ENCODE results near the gene TSC22D3. TPM values are rescaled to one million over a fixed set of nuclear protein-coding genes. Genes with fewer than 3 reads are reported as not detected.
A peak's percentile ranks its signal among the peaks of the same experiment; 100 is the strongest.

TSC22D3 gene
- total and polyA plus RNA-seq, 12 donors, result 26.3 to 153 (median 36.9) TPM

DNA sequence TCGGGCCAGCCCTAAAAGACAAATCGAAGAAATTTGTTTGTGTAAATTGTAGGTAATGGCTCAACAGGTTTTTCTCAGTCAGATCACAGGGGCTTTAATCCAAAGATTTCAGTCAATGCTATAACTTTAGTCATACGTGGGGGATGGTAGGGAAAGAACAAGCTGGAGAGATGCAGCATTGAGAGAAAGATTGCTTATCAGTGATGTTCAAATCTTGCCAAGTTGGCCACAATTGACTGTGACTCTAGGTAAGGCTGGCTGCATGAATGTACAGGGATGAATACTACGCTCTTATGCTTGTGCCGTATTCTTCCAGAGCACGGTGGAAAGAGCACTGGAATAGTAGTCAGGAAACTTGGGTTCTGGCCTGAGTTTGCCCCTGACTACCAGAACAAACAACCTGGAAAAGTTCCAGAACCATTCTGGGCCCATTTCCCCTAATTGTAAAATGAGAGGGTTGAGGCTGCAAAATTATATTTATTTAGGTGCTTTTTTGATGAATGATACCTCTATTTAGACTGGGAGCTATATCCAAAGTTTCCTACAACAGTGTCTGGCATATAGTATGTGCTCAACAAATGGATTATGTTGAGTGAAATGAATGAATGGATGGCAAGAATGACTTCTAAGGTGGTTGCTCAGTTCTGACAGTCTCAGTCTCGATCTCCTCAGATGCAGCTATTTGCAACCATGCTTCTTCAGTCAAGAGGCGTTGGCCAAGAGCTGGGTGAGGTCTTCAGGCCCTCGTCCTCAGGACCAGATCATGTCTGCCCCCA, 44.4 kb downstream of the TSC22D3 start:
- WGBS, 2 donors, result 47 to 50% methylated on average over 9 of the region's 9 CpGs
- Histone ChIP-seq H3K9me3 (no peaks in the 10 kb centered on the region), H3K4me1 (peaks cover 10 to 97% (median 62%) of the 10 kb centered on the region in 9 donors), H3K27me3 (peaks cover 0 to 18% (median 0%) of the 10 kb centered on the region in 7 donors), H3K4me3 (no peak overlapping the region), H3K36me3 (no peaks in the 10 kb centered on the region), H3K27ac (peak overlapping the region in 9 of 10 donors; percentile 31 to 82 (median 73))
- intact Hi-C loops (cut with DNase I), result loop anchor here in 1 of 10 donors (5.0 kb wide), 1 partner anchor 54 kb away; no protein-coding TSS in a partner anchor
- no peak for ATAC-seq
- no peak for DNase-seq
- TF ChIP-seq, protein P1, sequence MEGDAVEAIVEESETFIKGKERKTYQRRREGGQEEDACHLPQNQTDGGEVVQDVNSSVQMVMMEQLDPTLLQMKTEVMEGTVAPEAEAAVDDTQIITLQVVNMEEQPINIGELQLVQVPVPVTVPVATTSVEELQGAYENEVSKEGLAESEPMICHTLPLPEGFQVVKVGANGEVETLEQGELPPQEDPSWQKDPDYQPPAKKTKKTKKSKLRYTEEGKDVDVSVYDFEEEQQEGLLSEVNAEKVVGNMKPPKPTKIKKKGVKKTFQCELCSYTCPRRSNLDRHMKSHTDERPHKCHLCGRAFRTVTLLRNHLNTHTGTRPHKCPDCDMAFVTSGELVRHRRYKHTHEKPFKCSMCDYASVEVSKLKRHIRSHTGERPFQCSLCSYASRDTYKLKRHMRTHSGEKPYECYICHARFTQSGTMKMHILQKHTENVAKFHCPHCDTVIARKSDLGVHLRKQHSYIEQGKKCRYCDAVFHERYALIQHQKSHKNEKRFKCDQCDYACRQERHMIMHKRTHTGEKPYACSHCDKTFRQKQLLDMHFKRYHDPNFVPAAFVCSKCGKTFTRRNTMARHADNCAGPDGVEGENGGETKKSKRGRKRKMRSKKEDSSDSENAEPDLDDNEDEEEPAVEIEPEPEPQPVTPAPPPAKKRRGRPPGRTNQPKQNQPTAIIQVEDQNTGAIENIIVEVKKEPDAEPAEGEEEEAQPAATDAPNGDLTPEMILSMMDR (IDR thresholded peaks at IDR 0.05), result no peak

GRCh38 chrX:107730298-107730655, 45.3 kb downstream of the TSC22D3 start:
- ATAC-seq (no peak), DNase-seq (no peak)
- H3K27me3 ChIP-seq, result peaks cover 0 to 18% (median 0%) of the 10 kb centered on the region in 7 donors
- H3K27ac ChIP-seq, result peak overlapping the region in 7 of 10 donors; percentile 31 to 82 (median 76)
- intact Hi-C loops (cut with DNase I), result loop anchor here in 1 of 10 donors (5.0 kb wide), 1 partner anchor 53 kb away; no protein-coding TSS in a partner anchor
- H3K4me3 ChIP-seq, result no peak overlapping the region
- H3K9me3 ChIP-seq, result no peaks in the 10 kb centered on the region
- TF ChIP-seq, protein P1 (IDR thresholded peaks at IDR 0.05), result no peak
- peaks cover 10 to 98% (median 58%) of the 10 kb centered on the region in 9 donors for H3K4me1 ChIP-seq
- WGBS, 2 donors, result 52 to 65% methylated on average over 1 of the region's 1 CpG
- no peaks in the 10 kb centered on the region for H3K36me3 ChIP-seq

DNA sequence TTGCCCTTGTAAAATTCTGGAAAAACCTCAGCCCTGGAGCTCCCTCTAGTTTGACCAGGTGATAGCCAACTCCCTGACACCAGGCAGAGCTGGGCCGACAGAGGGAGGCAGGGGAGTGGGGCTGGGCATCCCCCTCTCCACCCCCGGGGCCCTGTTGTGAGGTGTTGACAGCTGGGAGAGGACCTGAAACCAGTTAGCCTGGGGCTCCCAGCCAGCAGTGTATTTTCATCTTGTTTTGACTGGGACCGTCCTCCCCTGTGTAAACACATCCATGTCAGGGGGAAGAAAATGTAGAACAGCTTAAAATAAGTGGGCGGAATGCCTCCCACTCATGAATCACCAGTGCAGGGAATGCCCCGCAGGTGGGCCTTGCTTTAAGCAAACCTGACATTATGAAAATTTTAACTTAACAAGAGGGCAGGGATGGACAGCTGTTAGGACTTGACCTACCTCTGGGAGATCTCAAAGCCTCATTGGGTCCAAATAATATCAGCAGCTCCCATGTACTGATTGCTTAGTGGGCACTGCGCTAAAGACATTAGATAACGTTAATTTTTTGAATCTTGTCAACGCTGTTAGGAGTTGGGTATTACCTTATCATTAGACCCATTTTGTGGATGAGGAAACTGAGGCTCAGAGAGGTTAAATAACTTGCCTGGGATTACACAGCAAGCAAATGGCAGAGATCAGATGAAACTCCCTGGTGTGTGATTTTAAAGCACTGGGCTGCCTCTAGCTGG, 45.9 kb downstream of the TSC22D3 start:
- H3K27ac ChIP-seq, result peak overlapping the region; percentile 31 to 82 (median 74)
- no peaks in the 10 kb centered on the region for H3K36me3 ChIP-seq
- peaks cover 0 to 18% (median 0%) of the 10 kb centered on the region in 7 donors for H3K27me3 ChIP-seq
- peaks cover 10 to 98% (median 57%) of the 10 kb centered on the region in 9 donors for H3K4me1 ChIP-seq
- TF ChIP-seq, protein P1 (IDR thresholded peaks at IDR 0.05), result peak in 3 of 9 donors; percentile 17 to 33 (median 21)
- ATAC-seq (peak; percentile 36 to 81 (median 68)), DNase-seq (peak; percentile 56 to 63)
- WGBS, 2 donors, result 37 to 44% methylated on average over 8 of the region's 8 CpGs
- intact Hi-C loops (cut with DNase I), result loop anchor here in 6 of 10 donors (5.0 to 10.0 kb wide), 6 partner anchors 38 to 55 kb away; partner anchors contain the start of genes NCBP2L (in 2 of the 6) and TSC22D3 (in 2 of the 6)
- H3K4me3 ChIP-seq, result no peak overlapping the region
- no peaks in the 10 kb centered on the region for H3K9me3 ChIP-seq

Data from heart right ventricle (tissue), 16 donors.